Muscle layer of colon (tissue), 2 donors: ENCODE data around the gene WHAMM.

ENCODE experiments used
- H3K27ac ChIP-seq: one replicate; pipeline ENCODE4 v1.7.0; 2013; ENCODE audit warnings: low read depth, mild to moderate bottlenecking, low read length, moderate library complexity
- H3K27me3 ChIP-seq, 2 donors: one replicate each; pipeline ENCODE4 v1.7.0; 2013; ENCODE audit warnings: low read length in 2 of 2, mild to moderate bottlenecking in 2 of 2; ENCODE audit not compliant: insufficient read depth in 2 of 2, control insufficient read depth in 1 of 2
- H3K36me3 ChIP-seq: one replicate; pipeline ENCODE4 v1.7.0; 2013; ENCODE audit warnings: mild to moderate bottlenecking, low read length; ENCODE audit not compliant: insufficient read depth
- H3K4me1 ChIP-seq: one replicate; pipeline ENCODE4 v1.7.0; 2013; ENCODE audit warnings: mild to moderate bottlenecking, low read length; ENCODE audit not compliant: insufficient read depth
- H3K4me3 ChIP-seq, 2 donors: one replicate each; pipeline ENCODE4 v1.7.0; 2013; ENCODE audit warnings: low read length in 2 of 2, low read depth in 1 of 2, mild to moderate bottlenecking in 1 of 2, moderate library complexity in 1 of 2
- H3K9ac ChIP-seq: one replicate; pipeline ENCODE4 v1.7.0; 2013; ENCODE audit warnings: low read length
- H3K9me3 ChIP-seq: one replicate; pipeline ENCODE4 v1.7.0; 2013; ENCODE audit warnings: mild to moderate bottlenecking, low read length
- donor health status: abdominal sarcoma.
- donor health status: Adenocarcinoma of cecum.

Gene WHAMM

GRCh38 chr15:82874267-82874666 is 64.8 kb downstream of the WHAMM start:
- Histone ChIP-seq H3K4me3 (no peak overlapping the region), H3K36me3 (no peaks in the 10 kb centered on the region), H3K4me1 (no peaks in the 10 kb centered on the region), H3K9ac (no peak overlapping the region), H3K9me3 (no peaks in the 10 kb centered on the region), H3K27ac (no peak overlapping the region), H3K27me3 (no peaks in the 10 kb centered on the region)

GRCh38 chr15:82874961-82875360 is 65.5 kb downstream of the WHAMM start:
- Histone ChIP-seq H3K9me3 (no peaks in the 10 kb centered on the region), H3K9ac (no peak overlapping the region), H3K4me1 (no peaks in the 10 kb centered on the region), H3K27ac (no peak overlapping the region), H3K27me3 (no peaks in the 10 kb centered on the region), H3K4me3 (no peak overlapping the region), H3K36me3 (no peaks in the 10 kb centered on the region)

GRCh38 chr15:82875411-82876003 is 66.1 kb downstream of the WHAMM start:
- Histone ChIP-seq H3K4me1 (no peaks in the 10 kb centered on the region), H3K36me3 (no peaks in the 10 kb centered on the region), H3K4me3 (no peak overlapping the region), H3K27ac (no peak overlapping the region), H3K9ac (no peak overlapping the region), H3K27me3 (no peaks in the 10 kb centered on the region), H3K9me3 (no peaks in the 10 kb centered on the region)

DNA sequence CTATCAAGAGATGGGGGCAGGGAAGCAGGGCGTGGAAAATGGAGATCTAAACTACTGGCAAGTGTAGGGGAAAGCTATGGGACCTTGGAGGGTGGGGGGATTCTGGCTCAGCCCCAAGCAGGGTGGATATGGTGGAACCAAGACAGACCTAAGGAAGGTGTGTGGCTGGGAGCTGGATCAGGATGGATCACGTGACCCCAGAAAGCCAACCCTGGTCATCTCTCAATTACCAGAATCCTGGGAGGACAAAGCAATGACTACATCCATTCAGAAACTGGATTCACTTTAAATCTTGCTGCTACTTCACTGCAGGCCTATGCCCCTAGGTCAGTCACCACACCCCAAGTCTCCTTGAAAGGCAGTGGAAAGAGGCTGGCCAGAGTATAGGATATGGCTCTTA is 68.4 kb downstream of the WHAMM start:
- H3K4me1 ChIP-seq, result no peaks in the 10 kb centered on the region
- no peak overlapping the region for H3K4me3 ChIP-seq
- no peaks in the 10 kb centered on the region for H3K9me3 ChIP-seq
- H3K36me3 ChIP-seq, result no peaks in the 10 kb centered on the region
- H3K9ac ChIP-seq, result no peak overlapping the region
- no peak overlapping the region for H3K27ac ChIP-seq
- no peaks in the 10 kb centered on the region for H3K27me3 ChIP-seq

DNA sequence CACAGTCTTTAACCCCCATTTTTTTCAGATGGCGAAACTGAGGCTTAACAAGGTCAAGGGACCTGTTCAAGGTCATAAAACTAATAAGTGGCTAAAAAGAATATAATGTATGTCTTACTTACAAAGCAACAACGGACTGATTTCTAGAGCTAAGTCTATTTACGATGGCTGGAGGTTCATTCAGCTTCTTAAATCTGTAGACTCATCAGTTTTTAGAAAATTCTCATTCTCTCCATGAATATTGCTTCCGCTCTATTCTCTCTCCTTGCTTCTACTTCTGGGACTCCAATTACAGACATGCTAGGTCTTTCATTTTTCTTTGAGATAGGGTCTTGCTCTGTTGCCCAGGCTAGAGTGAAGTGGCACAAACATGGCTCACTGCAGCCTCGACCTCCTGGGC is 68.9 kb downstream of the WHAMM start:
- no peak overlapping the region for H3K4me3 ChIP-seq
- H3K9ac ChIP-seq, result no peak overlapping the region
- no peak overlapping the region for H3K27ac ChIP-seq
- no peaks in the 10 kb centered on the region for H3K4me1 ChIP-seq
- no peaks in the 10 kb centered on the region for H3K36me3 ChIP-seq
- no peaks in the 10 kb centered on the region for H3K9me3 ChIP-seq
- no peaks in the 10 kb centered on the region for H3K27me3 ChIP-seq

DNA sequence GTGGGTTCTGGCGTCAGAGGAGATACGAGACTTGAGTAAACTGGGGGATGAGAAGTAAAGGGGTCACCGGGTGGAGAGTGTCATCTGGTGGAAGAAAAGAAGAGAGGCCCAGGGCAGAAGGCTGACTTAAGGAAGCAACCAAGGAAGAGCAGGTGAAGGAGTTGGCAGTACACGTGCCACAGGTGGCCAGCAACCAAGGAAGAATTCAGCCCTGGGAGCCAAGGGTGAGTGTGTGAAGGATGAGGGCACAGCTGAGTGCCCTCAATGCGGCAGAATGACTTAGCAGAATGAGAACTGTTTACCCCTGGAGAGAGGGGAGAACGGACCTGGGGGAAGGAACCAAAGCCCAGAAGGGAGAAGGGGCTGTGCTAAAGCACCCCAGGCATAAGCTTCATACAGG is 71.3 kb downstream of the WHAMM start:
- Histone ChIP-seq H3K9me3 (no peaks in the 10 kb centered on the region), H3K9ac (no peak overlapping the region), H3K27ac (no peak overlapping the region)

GRCh38 chr15:82881747-82882146 is 72.3 kb downstream of the WHAMM start:
- H3K27ac ChIP-seq, result no peak overlapping the region
- H3K36me3 ChIP-seq, result no peaks in the 10 kb centered on the region
- no peak overlapping the region for H3K9ac ChIP-seq

More for the DNA sequence above, 71.3 kb downstream of the WHAMM start:
- Histone ChIP-seq H3K4me1 (no peaks in the 10 kb centered on the region), H3K4me3 (no peak overlapping the region), H3K36me3 (no peaks in the 10 kb centered on the region), H3K27me3 (no peaks in the 10 kb centered on the region)

GRCh38 chr15:82882273-82882928 is 73.0 kb downstream of the WHAMM start:
- Histone ChIP-seq H3K27me3 (no peaks in the 10 kb centered on the region), H3K4me3 (no peak overlapping the region), H3K4me1 (no peaks in the 10 kb centered on the region), H3K27ac (no peak overlapping the region), H3K36me3 (no peaks in the 10 kb centered on the region), H3K9me3 (no peaks in the 10 kb centered on the region), H3K9ac (no peak overlapping the region)

More at GRCh38 chr15:82881747-82882146, 72.3 kb downstream of the WHAMM start:
- H3K27me3 ChIP-seq, result no peaks in the 10 kb centered on the region
- no peaks in the 10 kb centered on the region for H3K4me1 ChIP-seq
- H3K4me3 ChIP-seq, result no peak overlapping the region
- H3K9me3 ChIP-seq, result no peaks in the 10 kb centered on the region
